Vagina (tissue), 2 donors: ENCODE results near the gene CCDC47.

Experiments used
- POLR2A ChIP-seq, 2 donors: fragments of 450-650 bp; IDR thresholded peaks; one replicate each; pipeline ENCODE4 v1.6.1; 2017; ENCODE audit warnings: antibody characterized with exemption in 2 of 2, mild to moderate bottlenecking in 2 of 2, moderate library complexity in 2 of 2
- POLR2AphosphoS5 ChIP-seq, 2 donors: sonication (generic); formaldehyde crosslinking; IDR thresholded peaks; one replicate each; pipeline ENCODE4 v1.9.0; 2017; ENCODE audit warnings: antibody characterized with exemption in 2 of 2, mild to moderate bottlenecking in 2 of 2, low read depth in 1 of 2; ENCODE audit not compliant: insufficient read depth in 1 of 2
- TF ChIP-seq, protein P1 (sequence below), 3 experiments: fragments of 450-650 bp in 2 of 3; fragments of 200-600 bp in 1 of 3; sonication (generic) in 1 of 3; IDR thresholded peaks; one replicate each; pipeline ENCODE4 v1.5.1; 2017 to 2019; ENCODE audit warnings: antibody characterized with exemption in 3 of 3, mild to moderate bottlenecking in 2 of 3, moderate library complexity in 2 of 3

DNA sequence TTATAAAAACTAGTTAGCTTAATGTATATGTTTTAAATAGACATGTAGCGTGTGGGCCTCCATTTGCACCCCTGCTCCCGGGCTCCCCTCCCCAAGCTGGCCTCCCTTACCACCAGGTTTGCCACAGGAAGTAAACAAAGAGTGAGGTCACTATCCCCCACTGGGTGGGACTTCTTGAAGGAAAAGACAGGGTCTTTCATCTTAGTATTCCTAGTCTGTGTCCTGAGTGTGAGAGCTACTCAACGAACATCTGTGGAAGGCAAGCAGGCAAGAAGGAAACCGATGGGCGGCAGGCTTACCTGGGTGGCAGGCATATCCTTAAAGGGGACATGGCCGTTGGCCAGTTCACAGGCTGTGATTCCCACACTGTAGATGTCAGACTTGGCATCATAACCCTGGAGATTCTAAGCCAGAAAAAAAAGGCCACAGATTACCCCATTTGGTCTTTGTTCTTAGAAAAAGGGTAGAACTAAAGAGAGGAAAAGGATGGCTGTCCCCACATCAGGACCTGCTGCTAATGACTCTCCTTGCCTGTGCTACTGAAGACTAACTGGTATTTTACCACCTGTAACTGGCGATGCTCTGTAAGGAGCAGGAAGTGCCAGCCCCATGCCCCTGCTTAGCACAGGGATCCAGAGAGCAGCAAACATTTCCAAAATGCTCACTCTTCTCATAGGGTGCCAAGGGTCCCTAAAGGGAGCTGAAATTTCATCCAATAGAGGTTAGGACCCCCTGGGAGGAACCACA, 66.9 kb downstream of the CCDC47 start:
- TF ChIP-seq, protein P1, sequence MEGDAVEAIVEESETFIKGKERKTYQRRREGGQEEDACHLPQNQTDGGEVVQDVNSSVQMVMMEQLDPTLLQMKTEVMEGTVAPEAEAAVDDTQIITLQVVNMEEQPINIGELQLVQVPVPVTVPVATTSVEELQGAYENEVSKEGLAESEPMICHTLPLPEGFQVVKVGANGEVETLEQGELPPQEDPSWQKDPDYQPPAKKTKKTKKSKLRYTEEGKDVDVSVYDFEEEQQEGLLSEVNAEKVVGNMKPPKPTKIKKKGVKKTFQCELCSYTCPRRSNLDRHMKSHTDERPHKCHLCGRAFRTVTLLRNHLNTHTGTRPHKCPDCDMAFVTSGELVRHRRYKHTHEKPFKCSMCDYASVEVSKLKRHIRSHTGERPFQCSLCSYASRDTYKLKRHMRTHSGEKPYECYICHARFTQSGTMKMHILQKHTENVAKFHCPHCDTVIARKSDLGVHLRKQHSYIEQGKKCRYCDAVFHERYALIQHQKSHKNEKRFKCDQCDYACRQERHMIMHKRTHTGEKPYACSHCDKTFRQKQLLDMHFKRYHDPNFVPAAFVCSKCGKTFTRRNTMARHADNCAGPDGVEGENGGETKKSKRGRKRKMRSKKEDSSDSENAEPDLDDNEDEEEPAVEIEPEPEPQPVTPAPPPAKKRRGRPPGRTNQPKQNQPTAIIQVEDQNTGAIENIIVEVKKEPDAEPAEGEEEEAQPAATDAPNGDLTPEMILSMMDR (IDR thresholded peaks at IDR 0.05), result no peak
- TF ChIP-seq POLR2AphosphoS5 (IDR thresholded peaks at IDR 0.05; ENCODE audit: insufficient read depth in 1 of 2, low read depth in 1 of 2) (no peak), POLR2A (IDR thresholded peaks at IDR 0.05) (no peak)
